Activated naive CD4-positive, alpha-beta T cell treated with anti-CD3 and anti-CD28 coated beads for 36 hours (primary cell): ENCODE measurements around the gene NRXN3. TPM values are rescaled to one million over a fixed set of nuclear protein-coding genes. Genes with fewer than 3 reads are reported as not detected.

Source experiments
- CTCF ChIA-PET: fragments of 350-600 bp; sonication (Branson Sonifier 250); formaldehyde crosslinking; loops from one replicate; lab custom pipeline; 2021; ENCODE audit warnings: antibody characterized with exemption; lab: Charles Lee
- DNase-seq: peaks from one replicate; pipeline ENCODE4 v3.0.0-alpha.2; 2020
- H3K27ac Mint-ChIP-seq: one replicate; pipeline ENCODE4 v1.8.0; 2021; ENCODE audit warnings: mild to moderate bottlenecking, mixed read lengths
- H3K27me3 Mint-ChIP-seq: one replicate; pipeline ENCODE4 v1.8.0; 2021; ENCODE audit warnings: low read depth, mixed read lengths
- H3K36me3 Mint-ChIP-seq: one replicate; pipeline ENCODE4 v1.8.0; 2021; ENCODE audit warnings: low read depth, mixed read lengths
- H3K4me1 Mint-ChIP-seq: one replicate; pipeline ENCODE4 v1.8.0; 2021; ENCODE audit warnings: low read depth, mixed read lengths
- H3K4me3 Mint-ChIP-seq: one replicate; pipeline ENCODE4 v1.8.0; 2021; ENCODE audit warnings: mild to moderate bottlenecking, moderate library complexity, mixed read lengths
- H3K9me3 Mint-ChIP-seq: one replicate; pipeline ENCODE4 v1.8.0; 2021; ENCODE audit warnings: mixed read lengths
- intact Hi-C: fragments of 100-400 bp; cut with micrococcal nuclease; formaldehyde crosslinking; loops from one replicate; pipeline ENCODE4 v1.15.1; 2023
- total RNA-seq, 2 experiments: library from RNA; stranded (reverse); gene quantifications; one replicate each; pipeline ENCODE4 v1.2.3, GENCODE V29; 2021

The NRXN3 gene
- total RNA-seq, 2 experiments from 2014 or later: not detected

- Mint-ChIP-seq H3K4me3 (no peak overlapping the region), H3K36me3 (no peaks in the 10 kb centered on the region), H3K9me3 (no peaks in the 10 kb centered on the region), H3K27ac (no peak overlapping the region), H3K4me1 (no peaks in the 10 kb centered on the region), H3K27me3 (peaks cover 11% of the 10 kb centered on the region)
- CTCF ChIA-PET: no interaction called here
- intact Hi-C loops: no loop called here
- DNase-seq: no peak
These were observed 423.8 kb downstream of the NRXN3 start for GRCh38 chr14:78593949-78594348.

- Mint-ChIP-seq H3K36me3 (no peaks in the 10 kb centered on the region), H3K27me3 (peaks cover 17% of the 10 kb centered on the region), H3K27ac (no peak overlapping the region), H3K4me3 (no peak overlapping the region), H3K4me1 (no peaks in the 10 kb centered on the region), H3K9me3 (no peaks in the 10 kb centered on the region)
- intact Hi-C loops: no loop called here
- CTCF ChIA-PET: interaction anchor here (0.7 to 2.4 kb wide), 2 partner anchors 18 to 30 kb away, joined by 4 to 14 read pairs; no protein-coding TSS in a partner anchor
- peak; percentile 7 for DNase-seq
These were observed 425.6 kb downstream of the NRXN3 start for GRCh38 chr14:78595797-78596196.

- intact Hi-C loops: loop anchor here (1.0 kb wide), 4 partner anchors 32 to 736 kb away; no protein-coding TSS in a partner anchor
- Mint-ChIP-seq H3K4me1 (no peaks in the 10 kb centered on the region), H3K27me3 (peaks cover 20% of the 10 kb centered on the region), H3K27ac (no peak overlapping the region), H3K9me3 (no peaks in the 10 kb centered on the region), H3K4me3 (no peak overlapping the region), H3K36me3 (no peaks in the 10 kb centered on the region)
- CTCF ChIA-PET: interaction anchor here (0.6 to 2.4 kb wide), 18 partner anchors 10 to 736 kb away, joined by 3 to 14 read pairs (median 4); no protein-coding TSS in a partner anchor
- peak; percentile 69 for DNase-seq
These were observed 428.1 kb downstream of the NRXN3 start for GRCh38 chr14:78598046-78598920.

- CTCF ChIA-PET: no interaction called here
- DNase-seq: no peak
- intact Hi-C loops: no loop called here
- Mint-ChIP-seq H3K9me3 (no peaks in the 10 kb centered on the region), H3K4me1 (peaks cover 7% of the 10 kb centered on the region), H3K27me3 (peaks cover 15% of the 10 kb centered on the region), H3K4me3 (no peak overlapping the region), H3K36me3 (no peaks in the 10 kb centered on the region), H3K27ac (no peak overlapping the region)
These were observed 435.0 kb downstream of the NRXN3 start for GRCh38 chr14:78605025-78605762.

- Mint-ChIP-seq H3K27ac (no peak overlapping the region), H3K9me3 (no peaks in the 10 kb centered on the region), H3K27me3 (peaks cover 18% of the 10 kb centered on the region), H3K36me3 (no peaks in the 10 kb centered on the region), H3K4me1 (peaks cover 7% of the 10 kb centered on the region), H3K4me3 (no peak overlapping the region)
- intact Hi-C loops: no loop called here
- CTCF ChIA-PET: no interaction called here
- no peak for DNase-seq
These were observed 435.8 kb downstream of the NRXN3 start for GRCh38 chr14:78605897-78606500.

- intact Hi-C loops: no loop called here
- CTCF ChIA-PET: interaction anchor here (1.4 to 2.0 kb wide), 2 partner anchors 10 to 12 kb away, joined by 5 read pairs; no protein-coding TSS in a partner anchor
- H3K4me1 Mint-ChIP-seq: peaks cover 7% of the 10 kb centered on the region
- no peak for DNase-seq
- no peak overlapping the region for H3K27ac Mint-ChIP-seq
- H3K36me3 Mint-ChIP-seq: no peaks in the 10 kb centered on the region
- no peak overlapping the region for H3K4me3 Mint-ChIP-seq
- peaks cover 17% of the 10 kb centered on the region for H3K27me3 Mint-ChIP-seq
- no peaks in the 10 kb centered on the region for H3K9me3 Mint-ChIP-seq
These were observed 439.0 kb downstream of the NRXN3 start for GRCh38 chr14:78608998-78609787.

- H3K4me3 Mint-ChIP-seq: no peak overlapping the region
- DNase-seq: no peak
These were observed 440.8 kb downstream of the NRXN3 start for GRCh38 chr14:78610994-78611393.

GRCh38 chr14:78611796-78612571 lies 441.8 kb downstream of the NRXN3 start:
- no peaks in the 10 kb centered on the region for H3K9me3 Mint-ChIP-seq
- DNase-seq: no peak
- H3K4me3 Mint-ChIP-seq: no peak overlapping the region
- CTCF ChIA-PET: no interaction called here
- H3K27me3 Mint-ChIP-seq: peaks cover 17% of the 10 kb centered on the region
- no peak overlapping the region for H3K27ac Mint-ChIP-seq
- H3K36me3 Mint-ChIP-seq: no peaks in the 10 kb centered on the region
- no peaks in the 10 kb centered on the region for H3K4me1 Mint-ChIP-seq
- intact Hi-C loops: no loop called here

More at GRCh38 chr14:78610994-78611393, 440.8 kb downstream of the NRXN3 start:
- Mint-ChIP-seq H3K9me3 (no peaks in the 10 kb centered on the region), H3K27ac (no peak overlapping the region), H3K4me1 (peaks cover 5% of the 10 kb centered on the region), H3K27me3 (peaks cover 17% of the 10 kb centered on the region), H3K36me3 (no peaks in the 10 kb centered on the region)
- CTCF ChIA-PET: interaction anchor here (1.0 kb wide), 1 partner anchor 12 kb away, joined by 3 read pairs; no protein-coding TSS in a partner anchor
- intact Hi-C loops: no loop called here

GRCh38 chr14:78612666-78613065 lies 442.5 kb downstream of the NRXN3 start:
- Mint-ChIP-seq H3K9me3 (no peaks in the 10 kb centered on the region), H3K4me1 (no peaks in the 10 kb centered on the region), H3K27ac (no peak overlapping the region), H3K36me3 (no peaks in the 10 kb centered on the region), H3K27me3 (peaks cover 16% of the 10 kb centered on the region), H3K4me3 (no peak overlapping the region)
- intact Hi-C loops: no loop called here
- no peak for DNase-seq
- CTCF ChIA-PET: interaction anchor here (1.8 kb wide), 1 partner anchor 14 kb away, joined by 4 read pairs; no protein-coding TSS in a partner anchor

- Mint-ChIP-seq H3K4me3 (no peak overlapping the region), H3K27ac (no peak overlapping the region), H3K4me1 (no peaks in the 10 kb centered on the region), H3K9me3 (no peaks in the 10 kb centered on the region), H3K36me3 (no peaks in the 10 kb centered on the region), H3K27me3 (peaks cover 9% of the 10 kb centered on the region)
- DNase-seq: no peak
- intact Hi-C loops: no loop called here
- CTCF ChIA-PET: no interaction called here
These were observed 444.4 kb downstream of the NRXN3 start for GRCh38 chr14:78614593-78614992.

- Mint-ChIP-seq H3K4me3 (no peak overlapping the region), H3K9me3 (no peaks in the 10 kb centered on the region), H3K4me1 (no peaks in the 10 kb centered on the region), H3K36me3 (no peaks in the 10 kb centered on the region), H3K27me3 (no peaks in the 10 kb centered on the region), H3K27ac (no peak overlapping the region)
- intact Hi-C loops: no loop called here
- DNase-seq: no peak
- CTCF ChIA-PET: no interaction called here
These were observed 447.6 kb downstream of the NRXN3 start for GRCh38 chr14:78617735-78618134.
